Choroid plexus epithelial cell (primary cell): ENCODE measurements around the gene DUXA.
A peak's percentile ranks its signal among the peaks of the same experiment; 100 is the strongest.
"Not testable (repeated sequence)": the region's sequence is repeated elsewhere in the genome, so short reads cannot be mapped to it uniquely, and the experiment has no call there.

Experiments
- DNase-seq: peaks from one replicate; pipeline ENCODE4 v3.0.0-alpha.2; 2010; ENCODE audit warnings: low read depth
- H3K4me3 ChIP-seq: 2 replicates; pipeline ENCODE4 v1.5.1; 2011; ENCODE audit warnings: low read depth, mild to moderate bottlenecking, control low read depth, low read length, moderate library complexity
- TF ChIP-seq, protein P1 (sequence below): conservative IDR thresholded peaks from 2 replicates; pipeline ENCODE4 v1.5.1; 2011; ENCODE audit warnings: low read depth, mild to moderate bottlenecking, control low read depth, inconsistent platforms, low read length, moderate library complexity

Gene DUXA

DNA sequence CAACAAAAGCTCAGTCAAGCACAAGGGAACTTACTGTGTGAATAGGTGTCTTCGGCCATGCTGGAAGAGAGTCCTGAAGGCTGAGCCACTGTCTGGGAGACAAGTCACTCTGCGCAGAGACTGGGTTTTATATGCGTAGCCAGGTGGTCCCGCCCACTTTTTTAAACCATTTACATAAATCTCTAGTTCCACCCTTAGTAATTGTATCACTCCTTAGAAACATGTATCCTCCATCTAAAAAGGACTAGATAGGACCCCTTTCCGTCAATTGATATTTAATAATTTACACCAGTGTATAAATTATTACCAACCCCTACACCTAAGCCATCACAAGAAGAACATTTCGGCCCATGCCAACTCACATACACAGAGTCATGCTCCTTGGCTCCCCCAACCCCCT is at the start of gene DUXA:
TSS of gene DUXA (minus strand) at position 101 of the 400 bp plus-strand sequence. CDS start at position 59, 42 bp downstream.
- TF ChIP-seq, protein P1, sequence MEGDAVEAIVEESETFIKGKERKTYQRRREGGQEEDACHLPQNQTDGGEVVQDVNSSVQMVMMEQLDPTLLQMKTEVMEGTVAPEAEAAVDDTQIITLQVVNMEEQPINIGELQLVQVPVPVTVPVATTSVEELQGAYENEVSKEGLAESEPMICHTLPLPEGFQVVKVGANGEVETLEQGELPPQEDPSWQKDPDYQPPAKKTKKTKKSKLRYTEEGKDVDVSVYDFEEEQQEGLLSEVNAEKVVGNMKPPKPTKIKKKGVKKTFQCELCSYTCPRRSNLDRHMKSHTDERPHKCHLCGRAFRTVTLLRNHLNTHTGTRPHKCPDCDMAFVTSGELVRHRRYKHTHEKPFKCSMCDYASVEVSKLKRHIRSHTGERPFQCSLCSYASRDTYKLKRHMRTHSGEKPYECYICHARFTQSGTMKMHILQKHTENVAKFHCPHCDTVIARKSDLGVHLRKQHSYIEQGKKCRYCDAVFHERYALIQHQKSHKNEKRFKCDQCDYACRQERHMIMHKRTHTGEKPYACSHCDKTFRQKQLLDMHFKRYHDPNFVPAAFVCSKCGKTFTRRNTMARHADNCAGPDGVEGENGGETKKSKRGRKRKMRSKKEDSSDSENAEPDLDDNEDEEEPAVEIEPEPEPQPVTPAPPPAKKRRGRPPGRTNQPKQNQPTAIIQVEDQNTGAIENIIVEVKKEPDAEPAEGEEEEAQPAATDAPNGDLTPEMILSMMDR = no peak
- H3K4me3 ChIP-seq = no peak within 1 kb of the TSS
- no peak for DNase-seq

DNA sequence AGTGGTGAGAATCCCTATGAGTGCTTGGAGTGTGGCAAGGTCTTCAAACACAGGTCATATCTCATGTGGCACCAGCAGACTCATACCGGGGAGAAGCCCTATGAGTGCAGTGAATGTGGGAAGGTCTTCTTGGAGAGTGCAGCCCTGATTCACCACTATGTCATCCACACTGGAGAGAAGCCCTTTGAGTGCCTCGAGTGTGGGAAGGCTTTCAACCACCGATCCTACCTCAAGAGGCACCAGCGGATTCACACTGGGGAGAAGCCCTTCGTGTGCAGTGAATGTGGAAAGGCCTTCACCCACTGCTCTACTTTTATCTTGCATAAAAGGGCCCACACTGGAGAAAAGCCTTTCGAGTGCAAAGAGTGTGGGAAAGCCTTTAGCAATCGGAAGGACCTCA is 44.8 kb upstream of the DUXA start:
- TF ChIP-seq, protein P1 = no peak
- DNase-seq = no peak
- no peak overlapping the region for H3K4me3 ChIP-seq

DNA sequence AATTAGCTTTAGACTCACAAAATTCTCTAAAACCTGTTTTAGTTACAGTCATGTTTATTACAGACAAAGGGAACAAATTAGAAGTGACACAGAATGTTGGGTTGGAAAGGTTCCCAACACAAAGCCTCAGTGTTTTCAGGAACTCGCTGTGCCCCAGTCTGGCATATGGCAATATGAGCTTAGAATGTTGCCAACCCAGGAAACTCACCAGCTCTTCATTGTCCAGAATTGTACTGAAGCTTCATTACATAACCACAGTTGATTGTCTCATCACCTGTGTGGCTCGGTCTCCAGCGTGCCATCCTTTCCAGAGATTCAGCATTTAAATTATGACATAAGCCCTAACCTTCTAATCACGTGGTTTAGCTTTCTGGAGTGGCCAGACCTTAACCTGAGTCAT is 43.1 kb upstream of the DUXA start:
- TF ChIP-seq, protein P1 = no peak
- H3K4me3 ChIP-seq = no peak overlapping the region
- DNase-seq = no peak

DNA sequence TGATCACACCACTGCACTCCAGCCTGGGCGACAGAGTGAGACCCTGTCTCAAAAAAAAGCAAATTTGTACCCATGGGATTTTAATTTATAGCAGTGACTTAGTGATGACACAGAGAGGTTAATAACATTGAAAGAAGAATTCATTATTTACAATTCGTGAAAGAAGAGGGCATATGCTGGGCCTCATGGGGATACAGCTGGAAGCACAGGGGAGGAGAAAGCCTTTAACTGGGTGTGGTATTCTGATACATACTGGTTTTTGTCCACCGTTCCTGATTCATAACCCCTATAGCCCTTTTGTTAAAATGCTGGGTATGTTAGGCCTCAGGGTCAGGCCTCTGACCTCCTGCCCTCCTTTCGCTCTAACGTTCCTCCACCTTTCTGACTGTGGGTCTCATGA is 34.9 kb upstream of the DUXA start:
- TF ChIP-seq, protein P1 = no peak
- DNase-seq = no peak
- no peak overlapping the region for H3K4me3 ChIP-seq

DNA sequence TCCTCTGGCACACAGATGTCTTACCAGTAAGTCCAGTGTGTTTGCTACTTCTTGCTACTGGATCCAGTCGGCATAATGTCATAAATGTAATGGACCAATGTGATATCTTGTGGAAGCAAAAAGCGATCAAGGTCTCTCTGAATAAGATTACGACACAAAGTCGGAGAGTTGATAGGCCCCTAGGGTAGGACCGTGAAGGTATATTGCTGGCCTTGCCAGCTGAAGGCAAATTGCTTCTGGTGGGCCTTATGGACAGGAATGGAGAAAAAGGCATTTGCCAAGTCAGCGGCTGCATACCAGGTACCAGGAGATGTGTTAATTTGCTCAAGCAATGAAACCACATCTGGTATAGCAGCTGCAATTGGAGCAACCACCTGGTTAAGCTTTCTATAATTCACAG is 30.6 kb upstream of the DUXA start:
- H3K4me3 ChIP-seq, DNase-seq: not testable (repeated sequence)

DNA sequence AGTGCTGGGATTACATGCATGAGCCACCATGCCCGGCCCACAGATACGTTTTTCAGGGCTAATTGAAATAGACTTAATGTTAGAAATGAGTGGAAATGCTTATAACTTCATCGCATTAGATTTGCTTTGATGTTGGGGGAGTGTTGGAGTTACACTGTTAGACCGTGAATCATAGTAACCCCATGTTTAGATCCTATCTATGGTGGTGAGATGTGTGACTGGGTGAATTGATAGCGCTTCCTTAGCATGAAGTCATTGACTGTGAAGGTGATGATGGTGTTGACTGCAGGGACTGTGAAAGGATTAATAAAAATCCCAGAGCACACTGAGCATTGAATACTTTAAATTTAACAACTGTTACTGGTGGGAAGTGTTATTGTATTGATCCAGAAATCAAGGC is 25.7 kb upstream of the DUXA start:
- no peak for DNase-seq
- TF ChIP-seq, protein P1 = no peak
- peak overlapping the region; percentile 93 for H3K4me3 ChIP-seq

DNA sequence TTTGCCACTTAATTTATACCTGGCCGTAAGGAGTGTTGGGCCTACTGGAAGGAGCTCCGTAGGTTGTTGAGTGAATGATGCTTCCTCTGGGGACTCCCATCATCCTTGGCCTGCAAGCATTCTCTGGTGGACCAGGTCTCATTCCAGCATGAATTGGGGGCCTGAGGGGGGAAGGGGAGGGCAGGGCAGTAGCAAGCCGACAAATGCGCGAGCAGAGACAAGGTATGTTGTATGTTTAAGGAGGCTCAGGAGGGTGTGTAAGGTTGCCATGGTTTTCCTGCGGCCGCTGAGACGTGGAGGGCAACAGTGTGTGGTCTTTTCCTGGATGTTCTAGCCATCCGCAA is 24.8 kb upstream of the DUXA start:
- TF ChIP-seq, protein P1 = no peak
- peak overlapping the region; percentile 93 for H3K4me3 ChIP-seq
- DNase-seq = peak; percentile 24
